Adrenal gland (tissue), 12 donors: ENCODE data around the gene MALT1. TPM values are rescaled to one million over a fixed set of nuclear protein-coding genes. Genes with fewer than 3 reads are reported as not detected.

Source experiments
- DNase-seq, 7 donors: peaks; one replicate each; pipeline ENCODE4 v3.0.0-alpha.2; 2019 to 2020
- H3K27ac ChIP-seq, 5 donors: fragments of 200-600 bp; sonication (generic) in 4 of 5; 1 replicate in 3 of 5; 2 replicates in 2 of 5; pipeline versions ENCODE4 v1.5.1 to v1.8.0; 2016 to 2020; ENCODE audit warnings: mild to moderate bottlenecking in 1 of 5
- H3K27me3 ChIP-seq: fragments of 200-600 bp; 2 replicates; pipeline ENCODE4 v1.8.0; 2021
- H3K36me3 ChIP-seq, 2 donors: fragments of 200-600 bp; replicated peaks in 1 of 2; 1 replicate in 1 of 2; 2 replicates in 1 of 2; pipeline versions ENCODE4 v1.5.1 to v1.8.0; 2018 to 2022
- H3K4me1 ChIP-seq, 2 donors: fragments of 200-600 bp; replicated peaks in 1 of 2; 1 replicate in 1 of 2; 2 replicates in 1 of 2; pipeline versions ENCODE4 v1.5.1 to v1.8.0; 2018 to 2021
- H3K4me3 ChIP-seq, 4 donors: fragments of 200-600 bp; sonication (generic) in 3 of 4; one replicate each; pipeline ENCODE4 v1.5.1; 2016 to 2018
- H3K9me3 ChIP-seq, 3 donors: fragments of 200-600 bp; sonication (generic) in 1 of 3; replicated peaks in 1 of 3; 1 replicate in 2 of 3; 2 replicates in 1 of 3; pipeline versions ENCODE4 v1.5.1 to v1.8.0; 2016 to 2021
- CTCF ChIP-seq, 6 experiments: fragments of 450-650 bp in 4 of 6; fragments of 200-600 bp in 2 of 6; sonication (generic) in 1 of 6; IDR thresholded peaks; 1 replicate in 5 of 6; 2 replicates in 1 of 6; pipeline versions ENCODE4 v1.5.1 to v1.8.0; 2016 to 2021; ENCODE audit warnings: antibody characterized with exemption in 6 of 6, mild to moderate bottlenecking in 2 of 6, moderate library complexity in 1 of 6
- POLR2A ChIP-seq, 2 donors: fragments of 450-650 bp; IDR thresholded peaks; one replicate each; pipeline ENCODE4 v1.6.1; 2017; ENCODE audit warnings: antibody characterized with exemption in 2 of 2, mild to moderate bottlenecking in 2 of 2, moderate library complexity in 1 of 2
- WGBS, 4 donors: extraction: QIAGEN DNeasy Blood & Tissue Kit in 2 of 4; methylation state at CpG; one replicate each; pipeline versions ENCODE4 v1.1.5 to v1.1.7; 2013 to 2017; 5-methylcytosine and 5-hydroxymethylcytosine counted together
- intact Hi-C, 2 donors: fragments of 100-400 bp; cut with DNase I; formaldehyde crosslinking; loops; one replicate each; pipeline versions ENCODE4 v1.14.1 to v1.15.0; 2022 to 2023
- polyA plus RNA-seq, 3 donors: library from polyadenylated mRNA; stranded (reverse); fragments of 200-250 nt in 2 of 3; fragments of 350-450 nt in 1 of 3; fragmentation: Illumina TruSeq in 1 of 3; extraction: RNeasy Lipid Tissue Mini Kit (QIAGEN cat#74804) in 1 of 3; gene quantifications; one replicate each; pipeline ENCODE4 v1.2.3, GENCODE V29; 2013 to 2014
- total RNA-seq, 9 donors: library from RNA; depleted of rRNA in 4 of 9; stranded (reverse); fragments of >200 nt in 4 of 9; fragments of 120-200 nt in 1 of 9; fragmentation: NEBNext Ultra II Directional in 1 of 9; extraction: Animal tissue kit (Norgen Biotek cat#: 25700) in 1 of 9; gene quantifications; one replicate each; pipeline versions ENCODE4 v1.1.0 to v1.2.4, GENCODE V29; 2013 to 2023
- donor health status: healthy with polysubstance abuse.
- donor health status: Bipolar disorder and iron deficiency.
- donor health status: DM: yes; HTN: yes; CAD: no.
- donor health status: DM: no; HTN: no; CAD: no.
- donor health status: DM: no; HTN: no; CAD: no.
- donor health status: DM: yes; HTN: yes; CAD: no.

The MALT1 gene
- total and polyA plus RNA-seq, 12 donors: 4.2 to 19.2 (median 9.4) TPM

DNA sequence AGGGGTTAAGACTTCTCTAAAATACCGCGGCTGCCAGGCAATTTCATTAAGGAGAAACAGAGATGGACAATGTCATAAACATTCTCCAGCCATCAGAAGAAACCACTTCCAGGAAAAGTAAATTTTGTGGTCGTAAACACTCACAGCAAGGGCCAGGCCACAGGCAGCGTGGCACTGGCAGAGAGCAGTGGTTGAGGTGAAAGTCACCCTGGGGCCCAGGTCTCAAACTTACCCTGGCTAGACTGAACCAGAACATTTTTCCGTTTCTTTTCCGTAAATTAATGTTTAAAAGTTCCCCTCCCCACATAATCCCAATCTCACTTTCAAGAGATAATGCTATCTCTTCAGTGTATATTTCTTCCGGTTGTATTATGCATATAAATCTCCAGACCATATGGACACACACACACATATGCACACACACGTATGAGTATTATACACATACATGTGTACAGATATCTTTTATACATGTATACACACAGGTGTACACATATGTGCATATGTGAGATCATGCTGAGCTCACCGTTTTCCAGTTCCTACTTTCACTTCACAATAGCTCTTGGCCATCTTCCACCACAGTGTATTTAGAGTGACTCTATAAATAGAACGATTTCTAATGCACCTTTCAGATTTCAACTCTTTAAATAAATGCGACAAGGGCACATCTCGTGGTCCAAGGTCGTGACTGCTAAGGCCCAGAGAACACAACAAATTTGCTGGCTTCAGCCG lies 90.1 kb downstream of the MALT1 start:
- 58 to 60% (median 59%) methylated on average over 14 of the region's 14 CpGs for WGBS, 4 donors
- H3K27me3 ChIP-seq: peaks cover 3% of the 10 kb centered on the region
- intact Hi-C loops: loop anchor here in 1 of 2 donors (5.0 kb wide), 1 partner anchor 234 kb away; no protein-coding TSS in a partner anchor
- H3K4me3 ChIP-seq: no peak overlapping the region
- TF ChIP-seq CTCF (IDR thresholded peaks at IDR 0.05): no peak
- no peak for TF ChIP-seq POLR2A (IDR thresholded peaks at IDR 0.05)
- DNase-seq: peak in 1 of 7 donors; percentile 27
- H3K36me3 ChIP-seq: no peaks in the 10 kb centered on the region
- H3K9me3 ChIP-seq: no peaks in the 10 kb centered on the region
- H3K4me1 ChIP-seq: no peaks in the 10 kb centered on the region
- H3K27ac ChIP-seq: no peak overlapping the region

DNA sequence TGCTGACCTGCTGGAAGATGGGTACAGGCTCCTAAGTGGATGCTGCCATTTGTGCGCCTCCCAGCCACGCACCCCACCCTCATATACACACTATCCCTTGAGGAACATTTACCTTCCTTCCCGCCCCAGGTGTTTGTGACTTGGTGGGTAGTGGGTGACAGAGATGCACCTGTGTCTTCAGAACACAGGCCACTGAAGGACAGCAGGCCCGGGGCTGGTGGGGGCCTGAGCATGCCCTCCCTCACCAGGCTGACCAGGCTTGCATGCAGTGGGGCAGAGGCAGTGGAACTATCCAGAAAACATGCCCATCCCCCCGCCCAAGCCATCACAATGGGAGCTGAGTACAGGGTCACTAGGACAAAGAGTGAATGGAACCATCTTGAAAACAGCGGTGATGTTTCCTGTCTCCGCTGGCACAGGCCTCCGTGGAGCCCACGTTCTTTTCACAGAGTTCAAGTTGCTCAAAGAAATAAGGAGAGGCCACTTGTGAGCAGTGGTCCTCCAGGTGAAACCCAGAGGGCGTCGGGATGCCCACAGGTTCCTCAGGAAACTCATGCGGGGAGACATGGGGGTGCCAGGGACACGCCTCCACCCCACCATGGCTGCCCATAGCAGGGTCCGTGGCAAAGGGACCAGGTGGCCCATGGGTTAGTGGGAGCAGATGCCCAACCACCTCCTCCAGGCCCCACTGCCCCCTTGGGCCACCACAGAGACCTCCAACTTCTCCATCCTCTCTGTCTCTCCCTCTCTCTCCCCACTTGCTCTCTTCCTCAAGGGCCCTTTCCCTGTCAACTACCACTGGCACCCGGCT lies 90.9 kb downstream of the MALT1 start:
- WGBS, 4 donors: 88 to 92% (median 91%) methylated on average over 15 of the region's 15 CpGs
- no peak for TF ChIP-seq POLR2A (IDR thresholded peaks at IDR 0.05)
- TF ChIP-seq CTCF (IDR thresholded peaks at IDR 0.05): no peak
- Histone ChIP-seq H3K27me3 (peaks cover 3% of the 10 kb centered on the region), H3K36me3 (no peaks in the 10 kb centered on the region), H3K9me3 (no peaks in the 10 kb centered on the region), H3K4me1 (no peaks in the 10 kb centered on the region), H3K4me3 (no peak overlapping the region), H3K27ac (no peak overlapping the region)
- DNase-seq: peak in 2 of 7 donors; percentile 9 to 47
- intact Hi-C loops: loop anchor here in 1 of 2 donors (5.0 kb wide), 1 partner anchor 235 kb away; no protein-coding TSS in a partner anchor

DNA sequence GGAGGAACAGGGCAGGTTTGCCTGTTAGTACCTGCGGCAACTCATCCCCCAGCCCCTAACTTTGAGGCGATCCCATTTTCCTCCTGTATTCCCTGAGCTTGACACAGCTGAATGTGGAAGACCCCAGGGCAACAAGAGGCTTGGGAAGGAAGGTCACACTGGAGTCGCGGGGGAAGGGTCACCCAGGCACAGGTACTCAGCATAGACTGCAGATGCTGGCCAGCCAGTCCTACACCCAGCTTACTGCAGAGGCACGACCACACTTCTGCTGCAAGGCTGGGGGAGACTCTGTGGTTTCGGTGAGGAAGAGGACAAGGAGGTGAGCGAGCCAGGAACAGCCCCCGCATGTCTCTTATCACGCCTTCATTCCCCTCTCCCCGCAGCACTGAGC lies 91.5 kb downstream of the MALT1 start:
- Histone ChIP-seq H3K4me3 (no peak overlapping the region), H3K36me3 (no peaks in the 10 kb centered on the region), H3K27me3 (peaks cover 3% of the 10 kb centered on the region), H3K27ac (no peak overlapping the region), H3K9me3 (no peaks in the 10 kb centered on the region), H3K4me1 (no peaks in the 10 kb centered on the region)
- DNase-seq: peak in 2 of 7 donors; percentile 5 to 42
- TF ChIP-seq POLR2A (IDR thresholded peaks at IDR 0.05) (no peak), CTCF (IDR thresholded peaks at IDR 0.05) (no peak)
- intact Hi-C loops: loop anchor here in 1 of 2 donors (5.0 kb wide), 1 partner anchor 235 kb away; no protein-coding TSS in a partner anchor
- WGBS, 4 donors: 79 to 89% (median 84%) methylated on average over 7 to 10 of the region's 10 CpGs

GRCh38 chr18:58766164-58766563 lies 94.9 kb downstream of the MALT1 start:
- TF ChIP-seq CTCF (IDR thresholded peaks at IDR 0.05) (no peak), POLR2A (IDR thresholded peaks at IDR 0.05) (no peak)

More at GRCh38 chr18:58766164-58766563, 94.9 kb downstream of the MALT1 start:
- WGBS, 4 donors: 60 to 71% (median 67%) methylated on average over 3 of the region's 3 CpGs
- Histone ChIP-seq H3K27me3 (no peaks in the 10 kb centered on the region), H3K27ac (no peak overlapping the region), H3K9me3 (no peaks in the 10 kb centered on the region), H3K4me1 (peaks cover 0 to 10% of the 10 kb centered on the region in 2 donors), H3K4me3 (no peak overlapping the region), H3K36me3 (no peaks in the 10 kb centered on the region)
- intact Hi-C loops: loop anchor here in 1 of 2 donors (5.0 kb wide), 1 partner anchor 94 kb away; the partner anchor contains the start of gene MALT1
- peak in 1 of 7 donors; percentile 30 for DNase-seq
